Neural progenitor cell (in vitro differentiated cells): ENCODE measurements around the gene ASB2.

Source experiments
- EZH2 ChIP-seq: fragments of 200-600 bp; sonication (generic); IDR thresholded peaks from 2 replicates; pipeline ENCODE4 v1.6.1; 2017; ENCODE audit warnings: antibody characterized with exemption, mild to moderate bottlenecking, moderate library complexity
- EZH2phosphoT487 ChIP-seq: fragments of 200-600 bp; sonication (generic); IDR thresholded peaks from 2 replicates; pipeline ENCODE4 v1.6.1; 2017; ENCODE audit warnings: antibody characterized with exemption
- TF ChIP-seq, protein P1 (sequence below): fragments of 200-600 bp; sonication (generic); IDR thresholded peaks from 2 replicates; pipeline ENCODE4 v1.5.1; 2017; ENCODE audit warnings: antibody characterized with exemption, mild to moderate bottlenecking

DNA sequence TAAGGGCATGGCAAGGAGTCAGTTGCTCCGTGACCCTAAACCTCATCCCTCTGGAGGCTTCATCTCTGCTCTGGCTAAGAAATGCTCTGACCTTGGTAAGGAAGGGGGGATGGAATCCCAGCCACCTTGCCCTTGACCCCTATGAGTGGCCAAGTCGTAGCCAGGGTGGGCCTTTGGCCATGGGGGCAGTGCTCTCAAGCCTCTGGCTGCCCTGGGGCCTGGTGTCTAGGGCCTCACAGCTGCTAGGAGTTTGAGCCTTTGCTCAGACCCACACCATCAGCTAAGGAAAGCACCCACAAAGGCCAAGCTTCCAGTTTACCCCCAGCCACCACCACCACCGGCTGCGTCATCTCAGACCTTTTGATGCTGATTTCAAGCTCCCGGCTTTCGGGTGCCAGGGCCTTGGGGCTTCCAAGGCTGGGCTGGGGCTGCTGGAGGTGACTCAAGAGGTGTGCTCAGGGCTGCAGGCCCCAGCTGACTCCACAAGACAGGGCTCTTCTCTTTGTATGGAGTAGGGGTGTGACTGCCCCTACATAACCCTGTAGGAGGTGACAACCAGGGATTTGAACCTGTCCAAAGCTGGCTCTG is 3.7 kb downstream of the ASB2 start:
- TF ChIP-seq EZH2 (no peak), EZH2phosphoT487 (no peak)
- TF ChIP-seq, protein P1, sequence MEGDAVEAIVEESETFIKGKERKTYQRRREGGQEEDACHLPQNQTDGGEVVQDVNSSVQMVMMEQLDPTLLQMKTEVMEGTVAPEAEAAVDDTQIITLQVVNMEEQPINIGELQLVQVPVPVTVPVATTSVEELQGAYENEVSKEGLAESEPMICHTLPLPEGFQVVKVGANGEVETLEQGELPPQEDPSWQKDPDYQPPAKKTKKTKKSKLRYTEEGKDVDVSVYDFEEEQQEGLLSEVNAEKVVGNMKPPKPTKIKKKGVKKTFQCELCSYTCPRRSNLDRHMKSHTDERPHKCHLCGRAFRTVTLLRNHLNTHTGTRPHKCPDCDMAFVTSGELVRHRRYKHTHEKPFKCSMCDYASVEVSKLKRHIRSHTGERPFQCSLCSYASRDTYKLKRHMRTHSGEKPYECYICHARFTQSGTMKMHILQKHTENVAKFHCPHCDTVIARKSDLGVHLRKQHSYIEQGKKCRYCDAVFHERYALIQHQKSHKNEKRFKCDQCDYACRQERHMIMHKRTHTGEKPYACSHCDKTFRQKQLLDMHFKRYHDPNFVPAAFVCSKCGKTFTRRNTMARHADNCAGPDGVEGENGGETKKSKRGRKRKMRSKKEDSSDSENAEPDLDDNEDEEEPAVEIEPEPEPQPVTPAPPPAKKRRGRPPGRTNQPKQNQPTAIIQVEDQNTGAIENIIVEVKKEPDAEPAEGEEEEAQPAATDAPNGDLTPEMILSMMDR: no peak
